T-helper 2 cell treated with Interferon-gamma antibody and Interleukin-4, amounts not matched to agents 5 μg/mL and 100 μg/mL, for 36 hours (primary cell): ENCODE data around the gene NFIC.

Experiments
- DNase-seq: peaks from one replicate; pipeline ENCODE4 v3.0.0; 2021; ENCODE audit warnings: low spot score
- H3K27ac Mint-ChIP-seq: one replicate; pipeline ENCODE4 v1.8.0; 2021; ENCODE audit warnings: mild to moderate bottlenecking, mixed read lengths
- H3K27me3 Mint-ChIP-seq: one replicate; pipeline ENCODE4 v1.8.0; 2021; ENCODE audit warnings: low read depth, mixed read lengths
- H3K36me3 Mint-ChIP-seq: one replicate; pipeline ENCODE4 v1.8.0; 2021; ENCODE audit warnings: low read depth, mixed read lengths
- H3K4me1 Mint-ChIP-seq: one replicate; pipeline ENCODE4 v1.8.0; 2021; ENCODE audit warnings: low read depth, mixed read lengths
- H3K4me3 Mint-ChIP-seq: one replicate; pipeline ENCODE4 v1.8.0; 2022; ENCODE audit warnings: mild to moderate bottlenecking, moderate library complexity, mixed read lengths
- H3K9me3 Mint-ChIP-seq: one replicate; pipeline ENCODE4 v1.8.0; 2021; ENCODE audit warnings: mixed read lengths

The NFIC gene

DNA sequence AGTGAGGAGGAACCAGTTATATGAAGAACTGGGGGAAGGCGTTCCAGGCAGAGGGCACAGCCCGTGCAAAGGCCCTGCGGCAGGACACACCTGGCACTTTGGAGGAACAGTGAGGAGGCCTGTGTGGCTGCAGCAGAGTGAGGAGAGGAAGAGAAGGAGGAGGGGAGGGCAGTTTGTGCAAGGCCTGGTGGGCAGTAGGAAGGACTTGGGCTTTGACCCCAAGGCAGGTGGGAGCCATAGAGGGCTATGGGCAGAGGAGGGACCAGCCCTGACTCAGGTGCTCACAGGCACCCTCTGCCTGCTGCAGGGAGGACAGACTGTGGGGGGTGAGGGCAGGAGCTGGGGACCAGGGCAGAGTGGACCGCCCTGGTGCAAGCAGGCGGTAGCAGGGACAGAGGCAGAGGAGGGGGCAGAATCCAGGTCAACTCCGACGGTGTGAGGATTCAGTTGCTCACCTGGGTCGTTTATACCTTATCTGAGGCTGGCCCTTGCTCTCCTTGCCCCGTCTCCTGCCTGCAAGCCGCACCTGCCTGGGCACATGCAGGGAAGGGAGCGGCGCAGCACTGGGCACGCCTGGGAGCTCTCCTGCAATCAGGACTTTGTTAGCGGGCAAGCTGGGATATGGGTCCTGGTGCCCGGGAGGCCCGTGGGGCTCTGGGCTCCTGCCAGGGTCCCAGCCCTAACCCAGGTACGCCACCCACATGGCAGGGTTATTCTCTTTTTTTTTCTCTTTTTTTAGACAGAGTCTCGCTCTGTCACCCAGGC is 34.8 kb downstream of the NFIC start:
- Mint-ChIP-seq H3K27me3 (no peaks in the 10 kb centered on the region), H3K27ac (no peak overlapping the region), H3K4me3 (no peak overlapping the region), H3K9me3 (no peaks in the 10 kb centered on the region), H3K36me3 (no peaks in the 10 kb centered on the region), H3K4me1 (no peaks in the 10 kb centered on the region)
- no peak for DNase-seq

GRCh38 chr19:3402631-3403443 is 36.5 kb downstream of the NFIC start:
- H3K4me1 Mint-ChIP-seq = no peaks in the 10 kb centered on the region
- H3K27me3 Mint-ChIP-seq = no peaks in the 10 kb centered on the region
- H3K4me3 Mint-ChIP-seq = no peak overlapping the region
- H3K36me3 Mint-ChIP-seq = no peaks in the 10 kb centered on the region
- no peak overlapping the region for H3K27ac Mint-ChIP-seq
- H3K9me3 Mint-ChIP-seq = no peaks in the 10 kb centered on the region
- no peak for DNase-seq

- Mint-ChIP-seq H3K27ac (no peak overlapping the region), H3K27me3 (no peaks in the 10 kb centered on the region), H3K36me3 (no peaks in the 10 kb centered on the region), H3K4me1 (no peaks in the 10 kb centered on the region), H3K9me3 (no peaks in the 10 kb centered on the region), H3K4me3 (no peak overlapping the region)
- no peak for DNase-seq
These were observed 37.3 kb downstream of the NFIC start for GRCh38 chr19:3403489-3404323.

DNA sequence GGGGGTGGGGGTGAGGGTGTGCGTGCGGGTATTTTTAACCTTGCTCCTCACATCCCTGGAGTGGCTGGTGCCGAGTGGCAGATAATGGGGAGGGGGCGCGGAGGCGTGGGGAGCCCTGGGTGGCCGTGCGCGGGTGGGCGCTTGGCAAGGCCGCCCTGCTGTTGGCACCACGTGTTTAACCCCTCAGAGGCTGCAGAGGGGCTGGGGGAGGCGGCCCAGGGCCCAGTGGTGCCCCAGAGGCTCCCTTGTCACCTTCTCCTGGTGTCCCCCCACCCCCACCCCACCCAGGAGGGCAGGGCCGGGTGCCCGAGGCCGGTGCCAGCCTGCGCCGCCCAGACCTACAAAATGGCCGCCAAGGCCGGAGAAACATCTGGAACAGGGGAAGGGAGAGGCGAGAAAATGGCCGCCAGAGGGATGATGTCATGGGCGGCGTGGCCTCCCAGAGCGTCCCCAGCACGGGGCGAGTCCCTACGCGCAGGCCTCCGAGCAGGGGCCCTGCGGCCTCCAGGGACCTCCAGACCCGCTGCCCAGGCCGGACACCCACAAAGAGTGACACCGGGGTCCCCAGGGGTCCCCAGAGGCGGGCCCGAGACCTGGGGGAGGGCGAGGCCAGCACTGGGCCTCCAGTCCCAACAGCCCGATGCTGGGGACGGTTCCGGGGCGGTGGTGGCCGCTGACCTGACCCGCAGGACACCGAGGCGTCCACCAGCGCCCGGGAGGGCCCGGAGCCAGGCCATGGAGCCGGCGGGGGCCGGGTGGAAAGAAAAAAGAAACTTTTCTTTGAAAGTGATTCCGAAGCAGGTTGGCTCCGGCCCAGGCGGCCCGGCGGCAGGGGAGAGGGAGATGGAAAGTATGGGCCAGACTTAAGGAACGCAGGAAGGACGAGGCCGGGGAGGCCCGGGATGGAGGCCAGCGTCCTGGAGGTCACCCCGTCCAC is 38.2 kb downstream of the NFIC start:
- Mint-ChIP-seq H3K36me3 (no peaks in the 10 kb centered on the region), H3K9me3 (no peaks in the 10 kb centered on the region), H3K27me3 (no peaks in the 10 kb centered on the region), H3K4me3 (no peak overlapping the region), H3K27ac (no peak overlapping the region), H3K4me1 (no peaks in the 10 kb centered on the region)
- DNase-seq = no peak

DNA sequence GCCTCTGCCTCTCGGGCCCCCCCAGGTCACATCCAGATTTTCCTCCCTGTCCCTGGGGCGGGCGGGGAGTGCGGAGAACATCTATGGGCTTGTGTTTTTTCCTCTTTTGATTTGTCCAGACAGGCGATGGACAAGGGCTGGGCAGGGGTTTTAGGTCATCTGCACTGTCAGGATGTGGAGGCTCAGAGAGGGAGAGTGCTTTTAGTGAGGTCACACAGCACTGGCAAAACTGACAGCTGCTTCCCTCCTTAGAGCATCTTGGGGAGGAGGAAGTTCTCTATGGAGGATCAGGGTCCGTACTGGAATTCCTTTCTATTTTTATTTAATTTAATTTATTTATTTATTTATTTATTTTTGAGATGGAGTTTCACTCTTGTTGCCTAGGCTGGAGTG is 38.9 kb downstream of the NFIC start:
- Mint-ChIP-seq H3K4me1 (no peaks in the 10 kb centered on the region), H3K9me3 (no peaks in the 10 kb centered on the region), H3K4me3 (no peak overlapping the region), H3K27me3 (no peaks in the 10 kb centered on the region), H3K27ac (no peak overlapping the region), H3K36me3 (no peaks in the 10 kb centered on the region)
- no peak for DNase-seq

DNA sequence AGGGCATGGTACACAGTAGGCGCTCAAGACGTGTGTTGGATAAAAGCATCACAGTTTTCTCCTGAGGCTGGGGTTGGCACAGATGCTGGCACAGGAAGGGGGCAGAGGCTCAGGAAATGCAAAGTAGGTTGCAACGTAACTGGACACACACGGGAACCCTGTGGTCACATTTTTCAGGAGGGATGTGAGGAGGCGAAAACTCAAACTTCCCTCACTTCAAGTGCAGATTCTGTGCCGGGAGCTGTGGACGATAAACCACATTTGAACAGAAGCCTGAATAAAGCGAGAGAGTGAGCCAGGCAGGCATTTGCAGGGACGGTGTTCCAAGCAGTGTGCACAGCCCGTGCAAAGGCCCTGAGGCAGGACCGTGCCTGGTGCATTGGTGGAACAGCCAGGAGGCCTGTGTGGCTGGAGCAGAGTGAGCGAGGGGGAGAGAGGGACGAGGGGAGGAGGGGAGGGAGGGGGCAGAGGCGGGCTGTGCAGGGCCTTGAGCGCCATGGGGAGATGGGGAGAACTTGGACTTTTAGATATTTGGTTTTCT is 40.3 kb downstream of the NFIC start:
- Mint-ChIP-seq H3K4me1 (no peaks in the 10 kb centered on the region), H3K27ac (no peak overlapping the region), H3K27me3 (no peaks in the 10 kb centered on the region), H3K4me3 (no peak overlapping the region), H3K36me3 (no peaks in the 10 kb centered on the region), H3K9me3 (no peaks in the 10 kb centered on the region)
- no peak for DNase-seq

DNA sequence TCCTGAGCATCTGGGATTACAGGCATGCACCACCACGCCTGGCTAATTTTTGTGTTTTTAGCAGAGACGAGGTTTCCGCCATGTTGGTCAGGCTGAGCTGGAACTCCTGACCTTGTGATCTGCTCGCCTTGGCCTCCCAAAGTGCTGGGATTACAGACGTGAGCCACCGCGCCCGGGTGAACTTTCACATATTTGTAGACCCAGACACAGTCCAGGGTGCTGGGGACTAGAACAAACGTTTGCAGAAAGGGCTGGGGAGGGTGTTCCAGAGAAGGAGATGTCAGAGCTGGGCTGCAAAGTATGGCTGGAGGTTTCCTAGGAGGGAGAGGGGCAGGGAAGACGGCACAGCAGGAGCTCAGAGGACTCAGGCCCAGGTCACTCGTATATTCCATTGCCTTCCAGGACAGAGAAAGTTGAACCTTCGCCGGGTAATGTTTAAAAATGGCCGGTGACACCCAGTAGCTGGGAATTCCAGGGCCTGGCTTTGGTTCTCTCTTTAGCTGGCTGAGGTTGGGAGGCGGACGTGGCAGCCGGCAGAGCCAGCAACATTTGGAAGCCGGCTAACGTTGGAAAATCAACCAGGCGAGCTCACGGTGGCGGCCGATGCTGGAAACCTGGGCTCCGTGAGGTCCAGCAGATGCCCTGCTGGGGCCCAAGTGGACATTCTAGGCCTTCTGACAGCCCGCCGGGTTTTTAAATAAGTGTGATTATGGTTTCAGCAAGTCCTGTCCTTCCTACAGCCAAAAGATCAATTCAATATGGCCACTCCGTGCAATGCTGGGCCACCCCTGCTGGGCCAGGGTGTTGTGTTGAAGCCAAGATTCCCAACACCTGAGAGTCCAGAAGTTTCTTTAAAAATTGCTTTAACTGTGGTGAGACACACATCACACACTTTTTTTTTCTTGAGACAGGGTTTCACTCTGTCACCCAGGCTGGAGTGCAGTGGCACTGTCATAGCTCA is 41.5 kb downstream of the NFIC start:
- no peaks in the 10 kb centered on the region for H3K27me3 Mint-ChIP-seq

DNA sequence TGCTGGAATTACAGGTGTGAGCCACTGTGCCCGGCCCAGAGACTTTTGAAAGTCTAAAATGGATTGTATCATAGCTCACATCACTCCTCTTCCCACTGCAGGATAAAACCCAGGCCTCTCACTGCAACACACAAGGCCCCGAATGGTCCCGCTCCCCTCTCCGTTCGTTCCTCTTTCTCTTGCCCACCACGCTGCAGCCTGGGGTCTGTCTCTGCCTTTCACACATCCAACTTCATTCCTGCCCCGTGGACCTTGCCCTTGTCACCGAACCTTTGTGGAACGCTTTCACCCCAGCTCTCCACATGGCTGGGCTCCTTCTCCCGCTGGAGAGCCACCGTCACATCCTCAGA is 42.6 kb downstream of the NFIC start:
- Mint-ChIP-seq H3K27me3 (no peaks in the 10 kb centered on the region), H3K9me3 (no peaks in the 10 kb centered on the region), H3K4me1 (no peaks in the 10 kb centered on the region), H3K36me3 (no peaks in the 10 kb centered on the region), H3K27ac (no peak overlapping the region), H3K4me3 (no peak overlapping the region)
- DNase-seq = no peak

More for the DNA sequence above, 41.5 kb downstream of the NFIC start:
- no peak overlapping the region for H3K27ac Mint-ChIP-seq
- H3K4me1 Mint-ChIP-seq = no peaks in the 10 kb centered on the region
- no peaks in the 10 kb centered on the region for H3K36me3 Mint-ChIP-seq
- H3K4me3 Mint-ChIP-seq = no peak overlapping the region
- no peaks in the 10 kb centered on the region for H3K9me3 Mint-ChIP-seq
- DNase-seq = no peak

DNA sequence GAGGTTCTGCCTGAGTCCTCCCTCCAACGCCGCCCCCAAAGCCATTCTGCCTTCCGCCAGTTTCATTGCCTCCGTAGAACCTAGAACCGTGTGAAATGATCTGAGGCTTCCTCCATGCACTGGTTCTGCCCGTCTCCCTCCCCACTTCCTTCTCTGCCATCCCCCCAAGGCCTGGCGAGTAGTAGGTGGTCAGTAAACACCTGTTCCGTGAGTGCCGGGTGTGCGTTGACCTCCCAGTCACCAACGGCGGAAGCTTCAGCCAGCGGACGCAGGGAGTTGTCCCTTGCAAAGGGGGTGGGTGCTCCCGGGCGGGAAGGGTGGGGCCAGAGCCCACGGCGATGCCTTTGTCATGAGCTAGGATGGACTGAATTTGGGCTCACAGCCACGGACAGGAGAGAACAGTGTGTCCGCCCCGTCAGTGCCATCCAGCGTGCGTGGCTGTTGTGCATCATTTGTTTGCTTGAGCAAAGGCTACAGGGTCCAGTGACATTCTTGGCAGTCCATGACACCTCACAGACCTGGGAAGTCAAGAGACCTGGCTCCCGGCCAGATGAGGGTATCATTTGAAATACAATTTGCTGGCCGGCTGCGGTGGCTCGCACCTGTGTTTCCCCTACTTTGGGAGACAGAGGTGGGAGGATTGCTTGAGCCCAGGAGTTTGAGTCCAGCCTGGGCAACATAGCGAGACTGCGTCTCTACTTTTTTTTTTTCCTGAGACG is 43.1 kb downstream of the NFIC start:
- no peaks in the 10 kb centered on the region for H3K36me3 Mint-ChIP-seq
- no peak overlapping the region for H3K4me3 Mint-ChIP-seq
- DNase-seq = no peak
- H3K27ac Mint-ChIP-seq = no peak overlapping the region
- no peaks in the 10 kb centered on the region for H3K27me3 Mint-ChIP-seq
- no peaks in the 10 kb centered on the region for H3K4me1 Mint-ChIP-seq
- H3K9me3 Mint-ChIP-seq = no peaks in the 10 kb centered on the region

- no peak for DNase-seq
- Mint-ChIP-seq H3K36me3 (no peaks in the 10 kb centered on the region), H3K27me3 (no peaks in the 10 kb centered on the region), H3K27ac (no peak overlapping the region), H3K9me3 (no peaks in the 10 kb centered on the region), H3K4me3 (no peak overlapping the region), H3K4me1 (no peaks in the 10 kb centered on the region)
These were observed 45.3 kb downstream of the NFIC start for GRCh38 chr19:3411636-3412035.

- H3K36me3 Mint-ChIP-seq = no peaks in the 10 kb centered on the region
- no peaks in the 10 kb centered on the region for H3K27me3 Mint-ChIP-seq
- no peaks in the 10 kb centered on the region for H3K9me3 Mint-ChIP-seq
- H3K27ac Mint-ChIP-seq = no peak overlapping the region
- H3K4me1 Mint-ChIP-seq = no peaks in the 10 kb centered on the region
- no peak overlapping the region for H3K4me3 Mint-ChIP-seq
- DNase-seq = no peak
These were observed 45.7 kb downstream of the NFIC start for GRCh38 chr19:3412066-3412465.

DNA sequence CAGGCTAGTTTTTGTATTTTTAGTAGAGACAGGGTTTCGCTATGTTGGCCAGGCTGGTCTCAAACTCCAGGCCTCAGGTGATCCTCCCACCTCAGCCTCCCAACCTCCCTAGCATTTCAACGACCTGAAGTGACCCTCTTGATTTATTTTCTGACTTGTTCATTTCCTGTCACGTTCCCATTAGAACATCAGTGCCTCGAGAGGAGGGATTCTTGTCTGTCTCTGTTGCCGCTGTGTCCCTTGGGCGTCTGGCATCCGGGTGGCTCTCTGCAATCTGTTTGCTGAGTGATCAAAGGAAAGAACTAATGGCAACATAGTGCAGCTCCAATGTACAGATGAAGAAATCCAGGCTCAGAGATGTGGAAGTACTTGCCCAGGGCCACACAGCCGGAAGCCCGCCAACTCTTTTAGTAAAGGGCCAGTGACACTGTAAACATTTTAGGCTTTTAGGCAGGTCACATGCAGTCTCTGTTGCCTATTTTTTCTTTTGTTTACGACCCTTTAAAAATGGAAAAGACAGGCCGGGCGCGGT is 47.5 kb downstream of the NFIC start:
- no peaks in the 10 kb centered on the region for H3K36me3 Mint-ChIP-seq
- DNase-seq = no peak
- no peaks in the 10 kb centered on the region for H3K27me3 Mint-ChIP-seq
- H3K4me1 Mint-ChIP-seq = no peaks in the 10 kb centered on the region
- no peaks in the 10 kb centered on the region for H3K9me3 Mint-ChIP-seq
- H3K27ac Mint-ChIP-seq = no peak overlapping the region
- no peak overlapping the region for H3K4me3 Mint-ChIP-seq
